Cardiac muscle cell (in vitro differentiated cells and primary cell): ENCODE measurements around the gene TNIK. TPM values are rescaled to one million over a fixed set of nuclear protein-coding genes. Genes with fewer than 3 reads are reported as not detected.

Source experiments
- DNase-seq, 2 donors: peaks; one replicate each; pipeline versions ENCODE4 v3.0.0 to v3.0.0-alpha.2; 2010 to 2017; ENCODE audit warnings: low read depth in 1 of 2, low spot score in 1 of 2
- H3K27ac ChIP-seq: fragments of 200-600 bp; sonication (generic); 2 replicates; pipeline ENCODE4 v1.5.1; 2016
- H3K27me3 ChIP-seq: fragments of 200-600 bp; sonication (generic); 2 replicates; pipeline ENCODE4 v1.6.0; 2016; ENCODE audit warnings: control low read depth
- H3K36me3 ChIP-seq: fragments of 200-600 bp; sonication (generic); 2 replicates; pipeline ENCODE4 v1.5.1; 2016; ENCODE audit warnings: control low read depth
- H3K4me1 ChIP-seq: fragments of 200-600 bp; sonication (generic); 2 replicates; pipeline ENCODE4 v1.8.1; 2017; ENCODE audit warnings: low read depth, mild to moderate bottlenecking, mixed run types
- H3K4me3 ChIP-seq: fragments of 200-600 bp; sonication (generic); 2 replicates; pipeline ENCODE4 v1.5.1; 2016; ENCODE audit warnings: mild to moderate bottlenecking
- H3K9me3 ChIP-seq: fragments of 200-600 bp; sonication (generic); 2 replicates; pipeline ENCODE4 v1.5.1; 2017; ENCODE audit warnings: low read depth, mild to moderate bottlenecking, control low read depth
- CTCF ChIP-seq: IDR thresholded peaks from 2 replicates; pipeline ENCODE4 v1.5.1; 2012; ENCODE audit warnings: low read depth, mild to moderate bottlenecking, low read length
- polyA plus RNA-seq: library from polyadenylated mRNA; unstranded; fragments of >200 nt; fragmentation: Nextera tagmentation; extraction: Ambion mirVana; gene quantifications from 2 replicates; pipeline ENCODE4 v1.2.1, GENCODE V29; 2016
- total RNA-seq: library from RNA; depleted of rRNA; stranded (reverse); fragments of >200 nt; gene quantifications from 2 replicates; pipeline ENCODE4 v1.2.3, GENCODE V29; 2016

TNIK gene
- total and polyA plus RNA-seq, 2 experiments from 2014 or later, result 32.8 to 55.1 TPM

DNA sequence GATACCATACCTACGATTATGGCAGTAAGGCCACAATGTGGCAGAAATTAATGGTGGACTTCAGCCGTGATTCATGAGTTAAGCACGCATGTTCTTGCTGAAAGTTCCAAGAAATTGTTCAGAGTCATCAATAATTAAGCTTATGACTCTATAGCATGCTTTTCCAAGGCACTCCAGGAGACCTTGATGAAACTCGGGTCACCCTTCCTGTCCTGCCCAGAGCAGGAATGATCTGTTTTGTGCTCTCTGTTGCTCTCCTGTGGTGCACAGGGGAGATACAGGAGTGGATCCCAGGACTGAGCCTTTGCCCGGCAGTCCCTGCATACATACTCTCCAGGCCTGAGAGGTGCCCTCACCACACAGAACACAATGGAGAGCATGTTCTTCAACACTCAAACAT is 292.1 kb downstream of the TNIK start:
- TF ChIP-seq CTCF, result peak; percentile 51
- DNase-seq, result peak; percentile 44 to 63
- no peaks in the 10 kb centered on the region for H3K4me1 ChIP-seq
- no peaks in the 10 kb centered on the region for H3K9me3 ChIP-seq
- H3K27me3 ChIP-seq, result no peaks in the 10 kb centered on the region
- H3K4me3 ChIP-seq, result no peak overlapping the region
- H3K36me3 ChIP-seq, result peaks cover 27% of the 10 kb centered on the region
- H3K27ac ChIP-seq, result no peak overlapping the region

DNA sequence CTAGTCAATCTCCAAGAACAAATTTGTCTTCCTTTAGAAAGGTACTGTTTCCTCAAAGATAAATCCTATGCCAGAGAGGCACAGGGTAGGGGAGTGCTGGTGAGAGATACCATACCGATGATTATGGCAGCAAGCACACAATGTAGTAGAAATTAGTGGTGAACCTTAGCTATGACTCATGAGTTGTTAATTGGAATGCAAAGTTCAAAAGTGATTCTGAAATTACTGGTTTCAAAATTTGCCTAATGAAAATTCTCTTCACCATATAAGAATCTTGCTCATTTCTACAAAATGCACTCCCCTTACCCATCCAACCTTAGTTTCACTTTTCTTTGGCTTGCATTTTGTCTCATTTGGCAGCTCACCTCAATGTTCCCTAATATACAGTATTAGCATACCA is 294.2 kb downstream of the TNIK start:
- H3K4me3 ChIP-seq, result no peak overlapping the region
- H3K27me3 ChIP-seq, result no peaks in the 10 kb centered on the region
- DNase-seq, result no peak
- peaks cover 24% of the 10 kb centered on the region for H3K36me3 ChIP-seq
- TF ChIP-seq CTCF, result no peak
- H3K27ac ChIP-seq, result no peak overlapping the region
- H3K9me3 ChIP-seq, result no peaks in the 10 kb centered on the region
- no peaks in the 10 kb centered on the region for H3K4me1 ChIP-seq

DNA sequence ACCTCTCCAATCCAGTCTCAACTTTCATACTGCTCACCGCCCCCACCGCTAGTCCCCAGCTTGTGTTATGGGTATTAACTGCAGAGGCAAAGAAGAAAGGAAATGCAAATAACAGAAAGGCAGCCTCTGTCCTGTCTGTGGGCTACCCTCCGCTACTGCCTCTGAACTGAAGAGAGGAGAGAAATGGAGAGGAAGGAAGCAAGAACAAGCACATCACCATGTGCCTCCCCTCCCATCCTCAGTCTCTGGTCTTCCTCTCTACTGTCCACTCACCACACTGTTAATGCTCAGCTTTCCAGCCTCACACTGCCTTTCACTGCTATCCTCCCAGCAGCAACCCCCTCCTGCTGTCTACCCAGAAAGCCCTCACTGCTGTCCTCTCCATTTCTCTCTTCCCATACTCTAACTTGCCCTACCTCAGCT is 294.7 kb downstream of the TNIK start:
- no peak for DNase-seq
- no peaks in the 10 kb centered on the region for H3K27me3 ChIP-seq
- H3K4me3 ChIP-seq, result no peak overlapping the region
- H3K27ac ChIP-seq, result no peak overlapping the region
- peaks cover 24% of the 10 kb centered on the region for H3K36me3 ChIP-seq
- no peaks in the 10 kb centered on the region for H3K9me3 ChIP-seq
- TF ChIP-seq CTCF, result no peak
- H3K4me1 ChIP-seq, result no peaks in the 10 kb centered on the region

DNA sequence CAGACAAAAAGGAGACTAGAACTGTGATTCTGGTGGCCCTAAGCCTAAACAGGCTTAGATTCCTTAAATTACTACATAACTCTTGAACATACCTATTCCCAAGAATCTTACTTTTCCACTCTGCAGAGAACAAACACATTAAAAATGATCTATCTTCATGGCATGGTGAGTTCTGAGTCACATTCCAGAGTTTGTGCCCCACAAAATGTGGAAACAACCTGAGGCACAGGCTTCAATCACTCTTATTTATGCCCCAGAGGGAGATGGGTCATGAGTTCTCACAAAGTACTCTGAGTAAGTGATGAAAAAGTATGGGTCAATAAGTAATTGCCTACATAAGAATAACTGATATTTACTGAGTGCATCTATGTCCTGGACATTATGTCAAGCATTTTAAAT is 296.1 kb downstream of the TNIK start:
- no peaks in the 10 kb centered on the region for H3K4me1 ChIP-seq
- H3K9me3 ChIP-seq, result no peaks in the 10 kb centered on the region
- no peak overlapping the region for H3K27ac ChIP-seq
- no peak for TF ChIP-seq CTCF
- no peak overlapping the region for H3K4me3 ChIP-seq
- DNase-seq, result no peak
- peaks cover 31% of the 10 kb centered on the region for H3K36me3 ChIP-seq
- no peaks in the 10 kb centered on the region for H3K27me3 ChIP-seq

DNA sequence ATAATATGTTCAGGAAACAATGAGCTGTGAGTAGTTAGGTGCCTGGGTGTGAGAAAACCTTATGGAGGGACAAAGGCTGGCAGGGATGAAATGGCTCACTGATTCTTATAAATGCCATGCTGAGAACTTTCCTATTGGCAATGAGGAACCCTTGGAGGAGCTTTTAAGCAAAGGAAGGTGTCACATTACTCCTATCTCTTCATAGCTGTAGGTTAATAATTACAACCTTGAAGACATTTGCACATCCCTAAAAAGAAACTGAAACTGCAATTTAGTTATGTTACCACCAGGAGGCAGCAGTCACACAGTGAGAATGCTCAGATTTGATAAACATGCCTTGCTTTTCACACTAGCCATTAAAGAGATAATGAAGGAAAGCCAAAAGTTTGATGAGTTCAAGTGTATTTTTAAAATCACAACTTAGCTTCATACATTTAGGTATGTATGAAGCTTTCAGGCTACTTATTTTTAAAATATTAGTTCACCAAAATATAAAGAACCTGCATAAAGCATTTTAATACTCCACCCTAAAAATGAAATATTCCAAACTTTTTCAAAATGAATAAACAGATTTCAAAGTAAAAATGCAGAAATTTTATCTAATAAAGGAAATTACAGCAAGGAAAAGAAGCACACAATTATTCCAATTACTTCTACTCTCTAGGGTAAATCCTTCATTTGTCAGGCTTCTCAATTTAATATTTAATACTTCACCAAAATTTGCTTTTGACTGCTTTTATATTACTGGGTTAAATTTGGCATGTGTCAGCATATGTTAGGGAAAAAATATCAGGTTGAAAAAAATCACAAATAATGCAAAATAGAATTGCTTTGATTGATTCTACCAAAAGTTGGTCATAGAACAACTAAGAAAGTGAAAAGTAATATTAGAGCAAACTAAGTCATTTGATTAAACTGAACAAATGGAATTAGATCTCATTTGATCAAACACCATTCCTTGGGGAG is 296.8 kb downstream of the TNIK start:
- Histone ChIP-seq H3K9me3 (no peaks in the 10 kb centered on the region), H3K36me3 (peaks cover 32% of the 10 kb centered on the region), H3K27ac (no peak overlapping the region), H3K27me3 (no peaks in the 10 kb centered on the region), H3K4me3 (no peak overlapping the region), H3K4me1 (no peaks in the 10 kb centered on the region)
- peak in 1 of 2 donors; percentile 27 for DNase-seq
- TF ChIP-seq CTCF, result peak; percentile 49
